ENCODE results near the gene OSM.

Gene OSM

GRCh38 chr22:30297991-30298701 lies 31.5 kb upstream of the OSM start:
- no peak for DNase-seq (ENCODE audit: low spot score)

- DNase-seq (ENCODE audit: low spot score), result no peak
These were observed 30.8 kb upstream of the OSM start for GRCh38 chr22:30297276-30297990.

DNA sequence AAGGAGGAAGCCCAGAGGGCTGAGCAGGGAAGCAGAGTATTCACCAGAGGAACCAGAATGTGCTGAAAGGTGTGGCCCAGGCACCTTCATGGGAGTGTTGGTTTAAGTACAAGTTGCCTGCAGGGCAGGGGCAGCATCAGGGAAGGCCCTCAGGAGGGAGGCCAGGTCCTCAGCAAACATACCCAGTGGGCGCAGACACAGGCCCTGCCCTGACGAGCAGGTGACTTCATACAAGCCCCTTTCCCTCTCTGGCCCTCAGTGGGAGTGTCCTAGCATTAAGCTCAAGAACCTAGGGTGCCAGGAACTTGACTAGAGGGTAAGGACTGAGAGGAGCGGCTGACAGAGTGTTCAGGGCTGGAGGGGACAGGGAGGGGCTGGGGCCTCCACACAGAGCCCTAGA lies 30.2 kb upstream of the OSM start:
- no peak for DNase-seq (ENCODE audit: low spot score)

GRCh38 chr22:30296324-30296723 lies 29.7 kb upstream of the OSM start:
- DNase-seq (ENCODE audit: low spot score), result no peak

GRCh38 chr22:30295576-30295975 lies 28.9 kb upstream of the OSM start:
- DNase-seq (ENCODE audit: low spot score), result no peak

- DNase-seq (ENCODE audit: low spot score), result no peak
These were observed 28.2 kb upstream of the OSM start for GRCh38 chr22:30294830-30295229.

GRCh38 chr22:30294066-30294465 lies 27.4 kb upstream of the OSM start:
- peak; percentile 74 for DNase-seq (ENCODE audit: low spot score)

DNA sequence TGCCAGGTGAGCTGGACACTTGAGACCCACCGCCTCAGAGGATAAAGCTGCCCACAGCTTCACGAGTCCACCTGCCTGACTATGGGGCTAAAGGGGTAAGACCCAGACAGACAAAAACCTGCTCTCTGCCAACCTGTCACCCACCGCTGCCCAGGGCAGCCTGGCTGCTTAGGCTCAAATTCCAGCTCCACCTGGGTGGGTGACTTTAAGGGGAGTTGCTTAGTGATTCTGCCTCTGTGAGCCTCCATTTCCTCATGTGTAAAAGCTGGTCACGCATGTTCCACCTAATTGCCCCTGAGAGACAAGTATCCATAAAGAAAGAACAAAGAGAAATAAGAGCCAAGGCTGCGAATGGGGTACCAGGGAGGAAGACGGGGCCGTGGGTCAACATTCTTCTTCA lies 26.4 kb upstream of the OSM start:
- no peak for DNase-seq (ENCODE audit: low spot score)

DNA sequence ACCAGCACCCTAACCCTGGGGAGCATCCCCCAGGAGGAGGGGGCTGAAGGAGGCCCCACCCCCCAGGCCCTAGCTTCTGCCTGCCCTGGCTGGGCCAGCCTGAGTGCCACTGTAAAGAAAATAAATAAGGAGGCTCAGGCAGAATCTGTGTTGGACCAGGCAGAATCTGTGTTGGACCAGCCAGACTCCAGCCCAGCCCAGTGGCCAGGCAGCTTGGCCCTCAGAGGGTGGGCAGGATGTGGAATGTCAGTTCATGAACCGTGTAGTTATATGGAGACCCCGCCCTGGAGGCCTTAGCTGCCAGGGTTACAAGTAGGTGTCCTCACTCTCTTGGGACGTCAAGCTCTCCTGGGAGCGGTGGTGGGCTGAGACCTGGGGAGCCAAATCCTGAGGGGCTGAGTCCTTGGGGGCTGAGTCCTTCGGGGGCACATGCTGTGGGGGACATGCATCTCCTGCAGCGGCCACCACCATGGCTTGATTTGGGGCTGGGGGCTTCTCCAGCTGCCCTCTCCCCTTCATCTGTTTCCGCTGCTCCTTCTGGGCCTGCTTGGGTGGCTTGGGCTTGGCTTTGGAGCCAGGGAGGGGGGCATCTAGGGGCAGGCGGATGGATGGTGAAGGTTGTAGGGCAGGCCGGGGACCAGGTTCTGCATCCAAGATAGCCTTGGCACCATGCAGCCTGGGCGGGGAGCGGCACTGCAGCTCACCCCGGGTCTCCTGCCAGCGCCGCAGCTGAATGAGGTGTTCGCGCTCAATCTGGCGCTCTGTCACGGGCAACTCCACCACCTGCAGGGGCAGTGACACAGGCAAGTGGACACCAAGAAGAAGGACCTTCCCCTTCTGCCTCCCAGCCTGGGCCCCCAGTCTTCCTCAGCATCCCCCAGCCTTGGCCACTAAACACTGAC lies 25.7 kb upstream of the OSM start:
- DNase-seq (ENCODE audit: low spot score), result no peak

DNA sequence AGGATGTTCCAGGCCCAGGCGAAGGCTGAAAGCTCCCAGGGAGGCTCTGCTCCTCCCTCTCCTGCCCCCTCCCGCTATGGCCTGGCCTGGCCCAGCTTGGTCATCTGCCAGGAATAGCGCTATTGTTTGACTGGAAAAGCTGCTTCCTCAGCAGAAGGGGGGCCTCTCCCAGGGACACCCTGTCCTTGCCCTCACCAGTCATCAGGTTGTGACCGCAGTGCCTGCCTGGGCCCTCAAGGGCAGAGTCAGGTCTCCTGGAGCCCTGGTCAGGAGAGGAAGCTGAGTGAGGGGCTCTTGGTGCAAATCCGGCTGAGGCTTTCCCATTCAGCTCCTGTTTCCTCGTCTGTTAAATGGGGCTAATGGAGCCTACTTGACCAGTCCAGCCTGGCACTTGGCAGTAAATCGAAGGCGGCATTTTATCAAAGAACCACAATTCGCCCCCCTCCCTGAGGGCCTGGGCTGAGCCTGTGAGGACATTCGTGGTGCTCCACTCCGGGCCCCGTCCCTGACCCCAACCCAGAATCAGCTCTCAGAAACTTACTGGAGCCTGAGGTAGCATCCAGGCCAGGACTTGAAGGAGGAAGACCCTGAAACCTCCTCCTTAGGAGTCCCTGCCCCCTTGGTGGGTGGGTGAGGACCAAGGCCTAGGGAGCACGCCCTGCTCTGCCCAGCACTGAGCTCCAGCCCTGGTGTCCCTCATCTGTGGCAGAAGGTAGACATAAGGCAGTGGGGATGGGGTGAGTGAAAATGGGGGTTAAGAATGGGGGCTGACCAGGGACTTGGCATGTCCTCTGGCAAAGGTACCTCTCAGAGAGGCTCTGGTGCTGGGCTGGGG lies 24.6 kb upstream of the OSM start:
- DNase-seq (ENCODE audit: low spot score), result no peak

DNA sequence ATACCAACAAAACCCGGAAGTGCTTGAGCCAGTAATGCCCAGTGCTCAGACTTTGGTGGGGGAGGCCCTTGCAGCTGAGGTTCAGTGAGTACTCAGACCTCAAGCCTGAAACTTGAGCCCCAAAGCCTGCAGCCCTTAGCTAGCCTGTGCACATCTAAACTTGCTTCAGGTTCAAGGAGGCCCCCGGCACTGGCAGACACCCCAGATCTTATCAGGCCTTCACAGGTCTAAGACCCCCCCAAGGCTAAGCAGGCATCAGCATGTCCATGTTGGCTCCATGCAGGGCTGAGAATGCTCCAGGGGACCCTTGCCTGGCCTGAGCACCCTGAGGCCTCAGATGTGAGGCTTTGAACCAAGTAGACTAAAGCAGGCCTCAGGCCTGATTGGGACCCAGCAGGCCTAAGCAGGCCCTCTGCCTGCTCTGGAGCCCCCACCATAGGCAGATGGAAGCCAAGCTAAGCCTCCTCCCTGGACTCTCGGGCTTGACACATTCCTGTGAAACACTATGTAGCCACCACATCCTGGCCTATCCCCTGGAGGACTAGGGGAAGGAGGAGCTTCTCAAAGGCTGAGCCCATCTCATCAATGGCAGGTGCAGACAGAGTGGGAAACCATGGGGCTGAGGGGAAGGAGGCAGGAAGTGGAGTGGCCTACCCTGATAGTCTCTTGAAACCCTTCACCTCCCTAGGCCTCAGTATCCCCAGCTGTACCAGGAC lies 23.8 kb upstream of the OSM start:
- DNase-seq (ENCODE audit: low spot score), result no peak

DNA sequence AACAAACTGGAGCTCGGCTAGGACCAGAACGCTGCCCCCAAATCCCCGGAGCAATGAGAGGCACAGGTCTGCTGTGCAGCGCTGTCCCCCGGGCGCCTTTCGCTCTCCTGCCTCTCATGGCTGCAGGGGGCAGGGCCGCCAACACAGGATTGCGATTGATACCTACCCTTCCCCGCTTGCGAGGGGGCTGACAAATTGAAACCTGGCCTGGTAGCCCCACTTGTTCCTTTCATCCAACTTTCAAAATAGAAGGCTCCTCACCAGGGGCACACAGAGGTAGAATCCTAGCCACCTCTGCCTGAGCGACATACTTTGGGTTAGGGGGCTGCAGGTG lies 23.3 kb upstream of the OSM start:
- DNase-seq (ENCODE audit: low spot score), result no peak

- peak; percentile 98 for DNase-seq (ENCODE audit: low spot score)
These were observed 22.7 kb upstream of the OSM start, which contains the start of gene CASTOR1 for GRCh38 chr22:30289141-30289979. Gene CASTOR1 (minus strand): TSS chr22:30289505. CDS start chr22:30289497, 8 bp downstream.

DNA sequence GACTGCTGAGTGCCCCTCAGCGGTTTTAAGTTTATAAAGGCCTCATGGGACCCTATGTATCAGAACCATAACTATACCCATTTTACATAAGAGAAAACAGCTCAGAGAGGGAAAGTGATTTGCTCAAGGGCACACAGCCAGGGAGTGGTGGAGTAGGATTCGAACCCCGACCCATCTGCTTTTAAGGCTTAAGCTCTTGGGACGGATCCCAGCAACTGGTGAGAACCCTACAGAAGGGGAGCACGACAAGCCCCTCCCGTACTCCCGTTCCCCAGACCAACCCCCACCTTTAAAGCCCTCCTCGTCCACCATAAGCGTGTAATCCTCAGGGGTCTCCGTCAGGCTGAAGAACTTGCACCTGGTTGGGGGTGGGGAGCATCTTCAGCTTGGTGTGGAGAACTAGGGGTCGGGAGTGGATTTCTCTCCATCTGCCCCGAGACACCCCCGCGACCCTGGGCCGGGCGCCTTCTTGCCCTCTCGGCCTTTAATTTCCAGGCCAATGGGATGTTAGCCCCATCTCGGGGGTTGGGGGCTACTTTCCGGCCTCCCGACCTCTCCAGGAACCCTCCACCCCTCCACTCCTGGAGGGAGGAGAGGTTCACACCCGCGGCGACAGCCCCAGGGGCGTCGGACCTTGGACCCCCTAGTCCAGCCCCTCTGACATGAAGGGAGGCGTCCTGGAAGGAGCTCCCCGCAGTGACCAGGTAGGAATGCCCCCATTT lies 21.9 kb upstream of the OSM start:
- DNase-seq (ENCODE audit: low spot score), result no peak

- DNase-seq (ENCODE audit: low spot score), result peak; percentile 77
These were observed 21.2 kb upstream of the OSM start for GRCh38 chr22:30287648-30288418.

DNA sequence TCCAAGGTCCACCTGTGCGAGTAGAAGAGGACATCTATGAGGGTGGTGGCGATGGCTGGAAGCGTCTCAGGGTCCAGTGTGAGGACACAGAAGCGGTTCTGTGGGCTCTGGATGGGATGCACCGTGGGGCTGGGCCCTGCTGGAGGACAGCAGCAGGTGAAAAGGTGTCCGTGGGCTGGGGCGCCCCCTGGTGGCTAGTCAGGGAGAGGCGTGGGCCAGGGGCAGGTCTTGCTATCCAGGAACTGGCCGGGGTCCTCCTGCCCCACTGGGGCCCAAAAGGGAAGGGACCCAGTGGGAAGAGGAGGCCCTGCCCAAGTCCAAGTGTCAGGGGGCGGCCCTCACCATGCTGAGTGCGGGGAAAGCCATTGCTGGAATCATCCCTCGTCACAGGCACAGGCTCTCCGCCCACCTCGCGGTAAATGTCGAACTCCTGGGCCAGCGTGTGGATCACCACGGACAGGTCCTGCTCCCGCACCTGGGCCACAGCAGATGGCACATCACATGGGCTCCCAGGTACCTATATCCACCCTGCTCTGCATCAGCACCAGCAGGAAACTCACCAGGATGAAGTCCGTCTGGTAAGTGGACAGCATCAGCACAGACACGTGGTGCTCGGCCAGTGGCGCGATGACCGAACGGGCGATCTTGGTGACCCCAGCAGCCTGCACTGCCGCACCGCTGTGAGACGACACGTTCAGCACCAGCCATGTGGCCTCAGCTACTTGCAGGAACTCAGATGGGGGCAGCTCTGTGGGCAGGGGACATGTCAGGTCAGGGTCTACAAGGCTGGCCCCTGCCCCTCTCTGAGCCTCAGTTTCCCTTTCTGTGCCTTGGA lies 20.4 kb upstream of the OSM start:
- DNase-seq (ENCODE audit: low spot score), result peak; percentile 88

DNA sequence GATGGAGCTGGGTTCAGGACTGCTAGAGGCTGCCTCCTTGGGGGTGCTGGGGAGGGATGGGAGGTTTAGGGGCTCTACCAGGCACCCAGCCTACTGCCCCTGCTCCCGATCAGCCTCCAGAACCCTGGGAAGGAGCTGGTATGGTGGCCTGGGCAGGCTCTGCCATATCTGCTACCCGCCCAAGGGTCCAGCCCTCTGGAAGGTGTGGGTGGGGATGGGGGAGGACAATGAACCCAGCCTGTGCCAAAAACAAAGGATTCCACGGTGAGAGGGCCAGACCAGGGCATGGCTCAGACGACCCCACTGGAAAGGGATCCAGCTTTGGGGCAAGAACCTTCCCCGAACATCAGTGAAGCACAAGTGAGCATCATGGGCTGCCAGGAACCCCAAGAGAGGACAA lies 19.7 kb upstream of the OSM start:
- DNase-seq (ENCODE audit: low spot score), result no peak

DNA sequence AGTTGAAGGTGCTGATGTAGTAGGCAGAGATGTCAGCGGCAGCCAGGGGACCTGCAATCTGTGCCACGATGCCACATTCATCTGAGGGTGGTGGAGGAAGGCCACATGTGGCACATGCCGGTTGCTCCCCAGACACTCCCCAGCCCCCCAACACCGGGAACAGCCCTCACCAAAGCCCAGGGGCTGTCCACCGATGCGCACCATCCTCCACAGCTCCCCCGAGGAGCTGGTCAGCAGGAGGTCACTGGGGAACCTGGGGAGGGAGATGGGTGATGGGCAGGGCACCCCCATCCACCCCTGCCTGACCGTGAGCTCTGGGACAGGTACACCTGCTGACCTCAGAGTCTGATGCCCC lies 19.2 kb upstream of the OSM start:
- no peak for DNase-seq (ENCODE audit: low spot score)
